Colonic mucosa (tissue), 4 donors: ENCODE data around the gene STAT6. TPM values are rescaled to one million over a fixed set of nuclear protein-coding genes. Genes with fewer than 3 reads are reported as not detected.

Experiments
- DNase-seq: peaks from one replicate; pipeline ENCODE4 v3.0.0-alpha.2; 2020
- H3K27ac ChIP-seq: fragments of 200-600 bp; one replicate; pipeline ENCODE4 v1.8.0; 2021
- H3K27me3 ChIP-seq: fragments of 200-600 bp; one replicate; pipeline ENCODE4 v1.8.0; 2021
- H3K36me3 ChIP-seq: fragments of 200-600 bp; one replicate; pipeline ENCODE4 v1.8.0; 2021
- H3K4me1 ChIP-seq: fragments of 200-600 bp; one replicate; pipeline ENCODE4 v1.8.0; 2021; ENCODE audit warnings: mild to moderate bottlenecking
- H3K4me3 ChIP-seq: fragments of 200-600 bp; one replicate; pipeline ENCODE4 v1.8.0; 2021
- H3K9ac ChIP-seq, 2 donors: one replicate each; pipeline ENCODE4 v1.7.0; 2013; ENCODE audit warnings: control low read depth in 2 of 2, low read depth in 2 of 2, low read length in 2 of 2
- H3K9me3 ChIP-seq: fragments of 200-600 bp; one replicate; pipeline ENCODE4 v1.8.0; 2021
- CTCF ChIP-seq: fragments of 200-600 bp; IDR thresholded peaks from one replicate; pipeline ENCODE4 v1.8.0; 2022; ENCODE audit warnings: antibody characterized with exemption, mild to moderate bottlenecking
- intact Hi-C: fragments of 100-400 bp; cut with DNase I; formaldehyde crosslinking; loops from one replicate; pipeline ENCODE4 v1.14.1; 2022
- total RNA-seq, 2 donors: library from RNA; stranded (reverse); fragmentation: NEBNext Ultra II Directional in 1 of 2; extraction: Animal tissue kit (Norgen Biotek cat#: 25700) in 1 of 2; gene quantifications; one replicate each; pipeline ENCODE4 v1.2.1, GENCODE V29; 2021
- donor health status: healthy.
- donor health status: DM: no; HTN: no; CAD: no.
- donor health status: DM: no; HTN: no; CAD: no.

STAT6 gene
- total RNA-seq, 2 donors from 2014 or later: 161 to 181 TPM

GRCh38 chr12:57087010-57087690 is 24.0 kb downstream of the STAT6 start:
- intact Hi-C loops: no loop called here
- Histone ChIP-seq H3K9ac (peak overlapping the region; percentile 86 to 89), H3K27ac (peak overlapping the region; percentile 96), H3K4me1 (peaks cover 4% of the 10 kb centered on the region), H3K9me3 (no peaks in the 10 kb centered on the region), H3K27me3 (no peaks in the 10 kb centered on the region), H3K36me3 (no peaks in the 10 kb centered on the region), H3K4me3 (peak overlapping the region; percentile 78)
- DNase-seq: peak; percentile 86
- no peak for TF ChIP-seq CTCF

GRCh38 chr12:57086493-57087009 is 24.6 kb downstream of the STAT6 start:
- H3K4me3 ChIP-seq: peak overlapping the region; percentile 78
- TF ChIP-seq CTCF: no peak
- H3K4me1 ChIP-seq: peaks cover 4% of the 10 kb centered on the region
- peak overlapping the region; percentile 86 to 88 for H3K9ac ChIP-seq
- no peaks in the 10 kb centered on the region for H3K36me3 ChIP-seq
- no peaks in the 10 kb centered on the region for H3K27me3 ChIP-seq
- intact Hi-C loops: no loop called here
- DNase-seq: no peak
- peak overlapping the region; percentile 96 for H3K27ac ChIP-seq
- H3K9me3 ChIP-seq: no peaks in the 10 kb centered on the region

GRCh38 chr12:57085999-57086492 is 25.1 kb downstream of the STAT6 start:
- H3K9me3 ChIP-seq: no peaks in the 10 kb centered on the region
- peaks cover 4% of the 10 kb centered on the region for H3K4me1 ChIP-seq
- no peaks in the 10 kb centered on the region for H3K27me3 ChIP-seq
- no peak overlapping the region for H3K4me3 ChIP-seq
- H3K9ac ChIP-seq: peak overlapping the region in 1 of 2 donors; percentile 86
- H3K36me3 ChIP-seq: no peaks in the 10 kb centered on the region
- intact Hi-C loops: no loop called here
- DNase-seq: peak; percentile 52
- H3K27ac ChIP-seq: peak overlapping the region; percentile 96
- TF ChIP-seq CTCF: no peak

GRCh38 chr12:57080855-57081254 is 30.3 kb downstream of the STAT6 start:
- TF ChIP-seq CTCF: no peak
- Histone ChIP-seq H3K27ac (no peak overlapping the region), H3K36me3 (no peaks in the 10 kb centered on the region), H3K4me1 (no peaks in the 10 kb centered on the region), H3K4me3 (no peak overlapping the region), H3K27me3 (no peaks in the 10 kb centered on the region), H3K9me3 (no peaks in the 10 kb centered on the region), H3K9ac (no peak overlapping the region)
- no peak for DNase-seq
- intact Hi-C loops: no loop called here

GRCh38 chr12:57079821-57080220 is 31.3 kb downstream of the STAT6 start:
- no peaks in the 10 kb centered on the region for H3K9me3 ChIP-seq
- no peaks in the 10 kb centered on the region for H3K4me1 ChIP-seq
- no peak for DNase-seq
- H3K27me3 ChIP-seq: no peaks in the 10 kb centered on the region
- peak overlapping the region; percentile 87 for H3K27ac ChIP-seq
- no peak overlapping the region for H3K9ac ChIP-seq
- no peak for TF ChIP-seq CTCF
- no peak overlapping the region for H3K4me3 ChIP-seq
- H3K36me3 ChIP-seq: no peaks in the 10 kb centered on the region
- intact Hi-C loops: no loop called here
